Measurements from ENCODE around the gene BRD2. TPM values are rescaled to one million over a fixed set of nuclear protein-coding genes. Genes with fewer than 3 reads are reported as not detected.

The BRD2 gene
- total RNA-seq, 1 donor from 2014 or later: 238 TPM

DNA sequence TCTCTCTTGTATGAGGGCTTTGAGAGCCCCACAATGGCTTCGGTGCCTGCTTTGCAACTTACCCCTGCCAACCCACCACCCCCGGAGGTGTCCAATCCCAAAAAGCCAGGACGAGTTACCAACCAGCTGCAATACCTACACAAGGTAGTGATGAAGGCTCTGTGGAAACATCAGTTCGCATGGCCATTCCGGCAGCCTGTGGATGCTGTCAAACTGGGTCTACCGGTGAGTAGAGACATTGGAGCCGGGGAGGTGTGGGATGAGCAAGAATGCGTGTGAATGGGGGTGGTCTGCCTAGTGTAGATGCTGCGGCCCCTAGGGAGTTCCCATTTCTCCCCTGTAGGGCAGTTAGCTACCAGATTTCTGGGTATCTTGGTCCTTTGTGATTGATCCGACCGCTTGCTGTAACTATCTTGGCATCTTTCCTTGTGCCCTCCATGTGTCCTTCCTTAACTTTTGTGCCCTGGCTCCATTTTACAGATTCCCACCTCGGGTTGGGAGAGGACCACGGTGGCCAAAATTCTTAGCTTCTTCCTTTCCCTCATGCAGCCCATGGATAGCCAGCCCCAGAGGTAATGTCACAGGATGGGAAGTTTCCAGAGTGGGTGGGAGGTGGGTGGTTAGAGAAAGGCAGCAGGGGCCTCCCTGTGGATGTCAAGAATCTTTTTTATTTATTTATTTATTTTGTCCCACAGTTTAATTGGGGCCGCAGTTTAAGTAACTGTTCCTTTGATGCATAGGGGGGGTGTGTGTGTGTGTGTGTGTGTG is 6.3 kb downstream of the BRD2 start:
- H3K4me3 Mint-ChIP-seq (ENCODE audit: low read depth): peak overlapping the region; percentile 92
- H3K36me3 Mint-ChIP-seq (ENCODE audit: insufficient read depth): peaks cover 69% of the 10 kb centered on the region
- DNase-seq (ENCODE audit: low spot score, unreplicated experiment): no peak
- H3K27me3 Mint-ChIP-seq: no peaks in the 10 kb centered on the region
- peak overlapping the region; percentile 69 for H3K27ac Mint-ChIP-seq
- H3K9me3 Mint-ChIP-seq (ENCODE audit: low read depth): no peaks in the 10 kb centered on the region
- peaks cover 31% of the 10 kb centered on the region for H3K4me1 Mint-ChIP-seq (ENCODE audit: low read depth)
- TF ChIP-seq, protein P1, sequence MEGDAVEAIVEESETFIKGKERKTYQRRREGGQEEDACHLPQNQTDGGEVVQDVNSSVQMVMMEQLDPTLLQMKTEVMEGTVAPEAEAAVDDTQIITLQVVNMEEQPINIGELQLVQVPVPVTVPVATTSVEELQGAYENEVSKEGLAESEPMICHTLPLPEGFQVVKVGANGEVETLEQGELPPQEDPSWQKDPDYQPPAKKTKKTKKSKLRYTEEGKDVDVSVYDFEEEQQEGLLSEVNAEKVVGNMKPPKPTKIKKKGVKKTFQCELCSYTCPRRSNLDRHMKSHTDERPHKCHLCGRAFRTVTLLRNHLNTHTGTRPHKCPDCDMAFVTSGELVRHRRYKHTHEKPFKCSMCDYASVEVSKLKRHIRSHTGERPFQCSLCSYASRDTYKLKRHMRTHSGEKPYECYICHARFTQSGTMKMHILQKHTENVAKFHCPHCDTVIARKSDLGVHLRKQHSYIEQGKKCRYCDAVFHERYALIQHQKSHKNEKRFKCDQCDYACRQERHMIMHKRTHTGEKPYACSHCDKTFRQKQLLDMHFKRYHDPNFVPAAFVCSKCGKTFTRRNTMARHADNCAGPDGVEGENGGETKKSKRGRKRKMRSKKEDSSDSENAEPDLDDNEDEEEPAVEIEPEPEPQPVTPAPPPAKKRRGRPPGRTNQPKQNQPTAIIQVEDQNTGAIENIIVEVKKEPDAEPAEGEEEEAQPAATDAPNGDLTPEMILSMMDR (IDR thresholded peaks at IDR 0.05; ENCODE audit: unreplicated experiment): no peak

DNA sequence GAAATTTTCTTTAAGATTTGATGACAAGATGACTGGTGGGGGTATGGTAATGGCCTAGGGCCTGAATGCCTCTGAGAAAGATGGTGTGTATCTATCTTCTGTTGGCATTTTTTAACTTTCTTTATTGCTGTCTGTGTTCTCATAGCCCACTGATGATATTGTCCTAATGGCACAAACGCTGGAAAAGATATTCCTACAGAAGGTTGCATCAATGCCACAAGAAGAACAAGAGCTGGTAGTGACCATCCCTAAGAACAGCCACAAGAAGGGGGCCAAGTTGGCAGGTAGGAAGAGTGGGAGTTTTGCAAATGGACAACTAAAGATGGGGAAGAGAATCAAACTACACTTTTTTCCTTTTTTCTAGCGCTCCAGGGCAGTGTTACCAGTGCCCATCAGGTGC is 7.5 kb downstream of the BRD2 start:
- Mint-ChIP-seq H3K36me3 (ENCODE audit: insufficient read depth) (peaks cover 80% of the 10 kb centered on the region), H3K9me3 (ENCODE audit: low read depth) (no peaks in the 10 kb centered on the region), H3K27ac (no peak overlapping the region), H3K27me3 (no peaks in the 10 kb centered on the region), H3K4me3 (ENCODE audit: low read depth) (peak overlapping the region; percentile 19), H3K4me1 (ENCODE audit: low read depth) (peaks cover 38% of the 10 kb centered on the region)
- DNase-seq (ENCODE audit: low spot score, unreplicated experiment): no peak
- TF ChIP-seq, protein P1 (IDR thresholded peaks at IDR 0.05; ENCODE audit: unreplicated experiment): no peak

DNA sequence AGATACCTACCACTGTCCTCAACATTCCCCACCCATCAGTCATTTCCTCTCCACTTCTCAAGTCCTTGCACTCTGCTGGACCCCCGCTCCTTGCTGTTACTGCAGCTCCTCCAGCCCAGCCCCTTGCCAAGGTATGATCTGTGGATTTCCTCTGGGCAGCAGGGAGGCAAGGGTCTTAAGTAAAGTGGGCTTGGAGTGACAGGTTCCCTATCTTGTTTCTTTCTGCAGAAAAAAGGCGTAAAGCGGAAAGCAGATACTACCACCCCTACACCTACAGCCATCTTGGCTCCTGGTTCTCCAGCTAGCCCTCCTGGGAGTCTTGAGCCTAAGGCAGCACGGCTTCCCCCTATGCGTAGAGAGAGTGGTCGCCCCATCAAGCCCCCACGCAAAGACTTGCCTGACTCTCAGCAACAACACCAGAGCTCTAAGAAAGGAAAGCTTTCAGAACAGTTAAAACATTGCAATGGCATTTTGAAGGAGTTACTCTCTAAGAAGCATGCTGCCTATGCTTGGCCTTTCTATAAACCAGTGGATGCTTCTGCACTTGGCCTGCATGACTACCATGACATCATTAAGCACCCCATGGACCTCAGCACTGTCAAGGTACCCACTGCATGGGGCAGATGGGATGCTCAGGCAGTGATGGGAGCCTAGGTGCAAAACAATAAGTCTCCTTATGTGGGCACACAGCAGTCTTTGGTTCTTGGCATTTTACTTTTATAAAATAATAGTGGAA is 8.1 kb downstream of the BRD2 start:
- Mint-ChIP-seq H3K27me3 (no peaks in the 10 kb centered on the region), H3K4me3 (ENCODE audit: low read depth) (peak overlapping the region; percentile 12), H3K4me1 (ENCODE audit: low read depth) (peaks cover 40% of the 10 kb centered on the region), H3K36me3 (ENCODE audit: insufficient read depth) (peaks cover 79% of the 10 kb centered on the region), H3K9me3 (ENCODE audit: low read depth) (no peaks in the 10 kb centered on the region), H3K27ac (no peak overlapping the region)
- TF ChIP-seq, protein P1 (IDR thresholded peaks at IDR 0.05; ENCODE audit: unreplicated experiment): no peak
- DNase-seq (ENCODE audit: low spot score, unreplicated experiment): no peak

DNA sequence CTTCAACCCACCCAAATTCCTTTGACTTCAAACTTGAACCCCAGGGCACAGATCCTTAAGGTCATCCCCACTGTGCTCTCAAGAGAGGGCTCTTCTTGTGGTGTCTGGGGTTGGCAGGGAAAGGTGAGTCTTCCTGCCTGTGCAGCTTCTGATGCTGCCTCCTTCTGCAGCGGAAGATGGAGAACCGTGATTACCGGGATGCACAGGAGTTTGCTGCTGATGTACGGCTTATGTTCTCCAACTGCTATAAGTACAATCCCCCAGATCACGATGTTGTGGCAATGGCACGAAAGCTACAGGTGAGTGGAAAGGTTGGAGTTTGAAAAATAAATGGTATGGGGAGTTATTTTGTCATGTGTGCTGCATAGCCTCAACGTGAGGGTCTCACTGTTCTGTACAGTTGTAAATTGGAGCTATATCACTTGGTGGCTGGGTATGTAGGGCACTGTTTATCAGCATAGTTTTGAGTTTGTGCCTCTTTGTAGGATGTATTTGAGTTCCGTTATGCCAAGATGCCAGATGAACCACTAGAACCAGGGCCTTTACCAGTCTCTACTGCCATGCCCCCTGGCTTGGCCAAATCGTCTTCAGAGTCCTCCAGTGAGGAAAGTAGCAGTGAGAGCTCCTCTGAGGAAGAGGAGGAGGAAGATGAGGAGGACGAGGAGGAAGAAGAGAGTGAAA is 9.0 kb downstream of the BRD2 start:
- peaks cover 49% of the 10 kb centered on the region for H3K4me1 Mint-ChIP-seq (ENCODE audit: low read depth)

DNA sequence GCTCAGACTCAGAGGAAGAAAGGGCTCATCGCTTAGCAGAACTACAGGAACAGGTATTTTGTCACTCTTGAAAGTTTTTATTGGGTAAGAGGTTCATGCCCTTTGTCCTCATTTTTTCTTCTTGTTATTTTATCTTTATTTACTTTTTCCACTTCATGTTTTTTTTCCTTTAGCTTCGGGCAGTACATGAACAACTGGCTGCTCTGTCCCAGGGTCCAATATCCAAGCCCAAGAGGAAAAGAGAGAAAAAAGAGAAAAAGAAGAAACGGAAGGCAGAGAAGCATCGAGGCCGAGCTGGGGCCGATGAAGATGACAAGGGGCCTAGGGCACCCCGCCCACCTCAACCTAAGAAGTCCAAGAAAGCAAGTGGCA is 9.5 kb downstream of the BRD2 start:
- Mint-ChIP-seq H3K27me3 (no peaks in the 10 kb centered on the region), H3K36me3 (ENCODE audit: insufficient read depth) (peaks cover 76% of the 10 kb centered on the region), H3K4me3 (ENCODE audit: low read depth) (no peak overlapping the region), H3K4me1 (ENCODE audit: low read depth) (peaks cover 54% of the 10 kb centered on the region), H3K27ac (no peak overlapping the region), H3K9me3 (ENCODE audit: low read depth) (no peaks in the 10 kb centered on the region)
- no peak for DNase-seq (ENCODE audit: low spot score, unreplicated experiment)
- TF ChIP-seq, protein P1 (IDR thresholded peaks at IDR 0.05; ENCODE audit: unreplicated experiment): no peak

More for the DNA sequence above, 9.0 kb downstream of the BRD2 start:
- Mint-ChIP-seq H3K36me3 (ENCODE audit: insufficient read depth) (peaks cover 81% of the 10 kb centered on the region), H3K4me3 (ENCODE audit: low read depth) (no peak overlapping the region), H3K9me3 (ENCODE audit: low read depth) (no peaks in the 10 kb centered on the region), H3K27ac (peak overlapping the region; percentile 1), H3K27me3 (no peaks in the 10 kb centered on the region)
- no peak for DNase-seq (ENCODE audit: low spot score, unreplicated experiment)
- TF ChIP-seq, protein P1 (IDR thresholded peaks at IDR 0.05; ENCODE audit: unreplicated experiment): no peak

Measured in progenitor cell of endocrine pancreas (in vitro differentiated cells).